Tracheal epithelial cell (primary cell): ENCODE results near the gene ASB15. TPM values are rescaled to one million over a fixed set of nuclear protein-coding genes. Genes with fewer than 3 reads are reported as not detected.

Experiments
- total RNA-seq: library from RNA; depleted of rRNA; stranded (reverse); fragments of >200 nt; gene quantifications from 2 replicates; pipeline ENCODE4 v1.2.1, GENCODE V29; 2014

Gene ASB15
- not detected in 2 replicates for total RNA-seq

DNA sequence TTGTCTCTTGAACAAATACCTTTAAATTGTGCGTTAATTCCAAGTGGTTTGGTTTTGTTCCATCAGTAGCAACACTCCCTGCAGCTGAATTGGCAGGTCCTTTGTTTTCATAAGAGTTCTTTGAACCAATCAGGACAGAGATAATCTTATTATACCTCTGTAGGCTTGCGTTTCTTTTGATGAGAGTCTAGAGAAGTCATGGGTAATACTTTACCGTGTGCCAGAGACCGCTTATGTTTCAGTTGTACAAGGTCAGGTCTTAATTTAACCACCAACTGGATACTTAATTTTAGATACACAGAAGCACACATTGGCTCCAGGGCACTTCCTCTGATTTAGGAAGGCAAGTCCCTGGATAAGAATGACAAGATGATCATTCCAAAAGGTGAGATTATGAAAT, at the start of gene ASB15:
TSS of gene ASB15 (plus strand) at position 292 of the 400 bp plus-strand sequence. CDS start 12,682 bp downstream, outside the sequence.

DNA sequence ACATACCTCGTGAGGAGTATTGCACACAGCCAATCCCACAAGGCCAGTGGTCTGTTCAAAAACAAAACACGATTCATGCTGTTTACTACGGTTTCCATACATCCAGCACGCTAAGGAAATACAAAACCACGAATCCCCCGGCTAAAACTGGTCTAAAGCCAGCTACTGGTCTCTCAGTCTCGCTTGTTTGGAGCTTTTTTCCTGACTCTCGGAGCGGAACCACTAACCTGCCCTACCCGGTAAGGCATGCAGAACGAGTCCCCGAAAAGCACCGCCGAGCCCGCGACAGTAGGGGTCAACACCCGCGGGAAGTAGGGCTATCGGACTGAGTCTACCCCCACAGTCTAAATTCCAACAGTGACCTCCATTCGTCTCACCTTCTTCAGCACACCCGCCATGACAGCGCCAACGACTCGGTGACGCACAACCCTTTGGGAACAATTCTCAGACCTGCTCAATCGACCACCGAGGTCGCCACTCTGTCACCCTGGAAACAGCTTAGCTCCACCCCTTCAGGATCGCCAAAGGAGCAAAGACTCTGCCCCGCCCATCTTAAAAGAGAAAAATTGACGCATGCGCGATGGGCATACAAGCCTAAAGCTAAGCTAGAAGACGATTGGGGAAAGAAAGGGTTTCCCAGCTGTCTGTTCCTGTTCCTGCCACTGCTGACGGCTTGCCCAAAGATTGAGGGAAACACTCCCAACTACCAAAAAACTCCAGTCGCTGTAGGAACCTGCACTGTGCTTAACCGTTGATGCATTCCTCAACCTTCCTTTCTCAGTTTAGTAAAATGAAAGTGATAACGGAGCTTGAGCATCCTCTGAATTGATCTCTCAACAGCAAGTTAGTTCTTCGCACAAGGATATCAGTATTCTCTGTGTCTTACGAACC, 44.0 kb upstream of the ASB15 start, which contains the start of gene NDUFA5:
TSS of gene NDUFA5 (minus strand) at position 421 of the 891 bp plus-strand sequence. CDS start at position 398, 23 bp downstream.

DNA sequence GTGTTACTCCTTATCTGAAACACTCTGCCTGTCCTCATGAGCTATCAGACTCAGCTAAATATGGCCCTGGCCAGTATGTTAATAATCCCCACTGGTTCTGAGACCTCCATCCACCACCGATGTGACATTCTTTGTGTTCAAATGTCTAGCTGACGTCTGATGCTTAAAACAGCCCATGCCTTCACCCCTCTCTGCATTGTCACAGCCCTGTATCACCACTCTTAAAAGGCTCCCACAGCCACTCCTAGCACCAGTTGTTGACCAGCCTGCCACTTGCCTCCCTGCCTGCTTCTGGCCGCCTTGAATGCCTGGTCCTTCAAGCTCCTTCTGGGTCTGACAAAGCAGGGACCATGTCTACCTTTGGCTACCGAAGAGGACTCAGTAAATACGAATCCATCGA, 54.0 kb downstream of the ASB15 start, which contains the start of gene LMOD2:
TSS of gene LMOD2 (plus strand) at position 253 of the 400 bp plus-strand sequence. CDS start at position 351, 98 bp downstream.

Other genes starting within 250 kb of the ASB15 start
- gene IQUB, start 67.2 kb upstream of the ASB15 start, total RNA-seq: 0.24 and 0.43 TPM in 2 replicates
- gene NDUFA5, start 44.0 kb upstream of the ASB15 start, total RNA-seq: 20.7 and 24.9 TPM in 2 replicates
- gene LMOD2, start 54.0 kb downstream of the ASB15 start, total RNA-seq: not detected in 2 replicates
- 16.6 and 22.6 TPM in 2 replicates for gene WASL, start 147.2 kb downstream of the ASB15 start, total RNA-seq
- gene HYAL4, start 243.3 kb downstream of the ASB15 start, total RNA-seq: under 0.01 TPM in 1 of 2 replicates, not detected in the other